Astrocyte of the cerebellum (primary cell): ENCODE results near the gene COX8C.

Source experiments
- DNase-seq: peaks from one replicate; pipeline ENCODE4 v3.0.0-alpha.2; 2011; ENCODE audit warnings: low read depth
- H3K4me3 ChIP-seq: 2 replicates; pipeline ENCODE4 v1.5.1; 2011; ENCODE audit warnings: mild to moderate bottlenecking, low read depth, low read length, moderate library complexity
- in situ Hi-C: cut with HindIII; loops from 2 replicates; pipeline ENCODE4 v1.10.0; 2017; ENCODE audit warnings: low sequenced_read_pairs
- TF ChIP-seq, protein P1 (sequence below): IDR thresholded peaks from 2 replicates; pipeline ENCODE4 v1.5.1; 2012; ENCODE audit warnings: low read length, low read depth, moderate library complexity, mild to moderate bottlenecking; ENCODE audit errors: missing control alignments

Gene COX8C, protein sequence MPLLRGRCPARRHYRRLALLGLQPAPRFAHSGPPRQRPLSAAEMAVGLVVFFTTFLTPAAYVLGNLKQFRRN

DNA sequence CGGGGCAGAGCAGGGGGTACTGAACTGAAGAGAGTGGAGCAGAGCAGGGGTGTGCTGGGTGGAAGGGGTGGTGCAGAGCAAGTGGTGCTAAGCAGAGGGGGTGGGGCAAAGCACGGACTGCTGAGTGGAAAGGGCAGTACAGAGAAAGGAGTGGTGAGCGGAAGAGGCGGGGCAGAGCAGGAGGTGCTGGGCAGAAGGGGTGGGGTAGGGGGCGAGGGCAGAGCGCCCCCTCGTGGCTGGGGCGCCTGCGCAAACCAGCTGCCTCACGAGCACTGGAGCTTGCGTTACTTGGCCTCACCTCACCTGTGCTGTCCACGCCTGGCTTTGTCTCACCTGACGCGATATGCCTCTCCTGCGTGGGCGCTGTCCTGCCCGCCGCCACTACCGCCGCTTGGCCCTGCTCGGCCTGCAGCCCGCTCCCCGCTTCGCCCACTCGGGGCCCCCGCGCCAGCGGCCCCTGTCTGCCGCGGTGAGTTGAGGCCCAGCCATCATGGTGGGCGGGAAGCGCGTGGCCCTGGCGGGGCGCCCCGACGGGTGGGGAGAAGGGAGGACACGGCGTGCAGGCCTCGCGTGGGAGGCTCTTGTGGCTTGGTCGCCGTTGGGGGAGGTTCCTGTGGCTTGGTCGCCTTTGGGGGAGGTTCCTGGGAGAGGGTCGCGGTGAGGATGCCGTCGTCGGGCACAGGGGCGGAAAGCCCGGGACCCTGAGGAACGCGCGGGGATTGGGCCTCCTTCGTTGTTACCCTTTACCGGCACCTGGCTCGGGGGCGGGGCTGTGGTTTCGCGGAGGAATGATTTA, at the start of gene COX8C:
Gene COX8C (plus strand): TSS at position 257 of the 796 bp plus-strand sequence. CDS start 87 bp downstream, at position 344.
- DNase-seq, result no peak
- in situ Hi-C loops, result no loop called here
- TF ChIP-seq, protein P1, sequence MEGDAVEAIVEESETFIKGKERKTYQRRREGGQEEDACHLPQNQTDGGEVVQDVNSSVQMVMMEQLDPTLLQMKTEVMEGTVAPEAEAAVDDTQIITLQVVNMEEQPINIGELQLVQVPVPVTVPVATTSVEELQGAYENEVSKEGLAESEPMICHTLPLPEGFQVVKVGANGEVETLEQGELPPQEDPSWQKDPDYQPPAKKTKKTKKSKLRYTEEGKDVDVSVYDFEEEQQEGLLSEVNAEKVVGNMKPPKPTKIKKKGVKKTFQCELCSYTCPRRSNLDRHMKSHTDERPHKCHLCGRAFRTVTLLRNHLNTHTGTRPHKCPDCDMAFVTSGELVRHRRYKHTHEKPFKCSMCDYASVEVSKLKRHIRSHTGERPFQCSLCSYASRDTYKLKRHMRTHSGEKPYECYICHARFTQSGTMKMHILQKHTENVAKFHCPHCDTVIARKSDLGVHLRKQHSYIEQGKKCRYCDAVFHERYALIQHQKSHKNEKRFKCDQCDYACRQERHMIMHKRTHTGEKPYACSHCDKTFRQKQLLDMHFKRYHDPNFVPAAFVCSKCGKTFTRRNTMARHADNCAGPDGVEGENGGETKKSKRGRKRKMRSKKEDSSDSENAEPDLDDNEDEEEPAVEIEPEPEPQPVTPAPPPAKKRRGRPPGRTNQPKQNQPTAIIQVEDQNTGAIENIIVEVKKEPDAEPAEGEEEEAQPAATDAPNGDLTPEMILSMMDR, result no peak
- H3K4me3 ChIP-seq, result no peak within 1 kb of the TSS

DNA sequence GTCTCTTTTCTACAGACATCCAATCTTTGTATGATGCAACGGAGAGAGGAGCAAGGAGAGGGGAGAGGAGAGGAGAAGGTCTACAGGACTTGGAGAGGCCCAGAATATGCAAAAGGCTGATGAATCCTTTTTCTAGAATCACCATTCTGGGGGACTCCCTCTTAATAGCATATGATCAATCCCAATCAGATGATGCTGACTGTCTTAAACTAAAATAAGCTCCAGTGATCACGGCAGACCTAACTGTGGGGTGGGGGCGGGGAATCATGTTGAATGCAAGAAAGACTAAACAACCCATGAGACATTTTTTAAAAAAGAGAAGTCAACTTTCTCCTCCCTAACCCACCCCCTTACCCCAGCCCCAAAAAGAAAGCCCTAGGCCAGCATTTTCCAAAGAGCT, 47.6 kb upstream of the COX8C start:
- DNase-seq, result no peak
- in situ Hi-C loops, result no loop called here
- no peak overlapping the region for H3K4me3 ChIP-seq
- TF ChIP-seq, protein P1, result no peak

DNA sequence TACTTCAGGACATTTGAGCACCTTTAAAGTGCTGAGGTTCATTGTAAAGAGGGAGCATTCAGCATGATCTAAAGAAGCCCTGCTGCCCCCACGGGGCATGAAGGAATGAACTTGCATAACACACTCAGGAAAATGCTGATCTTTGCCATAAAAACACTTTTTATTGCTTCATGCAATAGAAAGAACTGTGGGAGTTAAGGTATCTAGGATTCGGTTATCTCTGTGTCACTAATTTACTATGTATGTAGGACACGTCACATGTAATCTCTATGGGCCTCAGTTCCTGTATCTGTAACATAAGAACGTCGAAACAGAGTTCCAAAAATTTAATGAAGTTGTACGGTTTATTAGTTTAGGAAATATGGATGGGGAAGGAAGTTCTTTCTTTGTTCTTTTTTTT, 47.1 kb upstream of the COX8C start:
- no peak for DNase-seq
- TF ChIP-seq, protein P1, result no peak
- H3K4me3 ChIP-seq, result no peak overlapping the region
- in situ Hi-C loops, result no loop called here

DNA sequence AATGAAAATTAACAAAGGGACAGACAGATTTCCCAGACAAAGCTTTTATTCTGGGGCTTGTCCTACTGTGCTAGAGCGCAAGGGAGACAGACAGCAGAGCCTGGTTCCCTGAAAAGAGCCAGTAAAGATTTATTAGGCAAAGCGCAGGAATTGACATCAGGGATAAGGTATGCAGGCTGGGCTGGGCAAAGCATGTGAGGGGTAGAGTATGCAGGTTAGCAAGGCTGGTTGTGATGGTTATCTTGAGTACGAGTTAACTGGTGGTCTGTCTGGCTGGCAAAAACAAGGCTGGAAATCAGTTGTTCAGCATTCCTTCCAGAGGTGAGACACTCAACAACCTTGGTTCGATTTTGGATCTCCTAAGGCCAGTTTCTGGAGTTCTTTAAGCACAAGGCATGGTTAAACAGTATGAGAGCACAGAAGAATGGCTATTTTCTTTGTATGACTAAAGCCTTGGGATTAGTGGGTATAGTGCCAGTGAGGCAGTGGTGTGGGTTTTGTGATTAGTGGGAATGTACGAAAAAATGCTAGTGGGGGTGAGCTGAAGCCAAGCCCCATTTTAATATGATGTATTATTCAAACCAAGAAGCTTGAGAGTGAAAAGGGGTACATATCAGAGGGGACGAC, 45.0 kb upstream of the COX8C start:
- no peak for DNase-seq
- in situ Hi-C loops, result no loop called here
- no peak overlapping the region for H3K4me3 ChIP-seq
- TF ChIP-seq, protein P1, result no peak

DNA sequence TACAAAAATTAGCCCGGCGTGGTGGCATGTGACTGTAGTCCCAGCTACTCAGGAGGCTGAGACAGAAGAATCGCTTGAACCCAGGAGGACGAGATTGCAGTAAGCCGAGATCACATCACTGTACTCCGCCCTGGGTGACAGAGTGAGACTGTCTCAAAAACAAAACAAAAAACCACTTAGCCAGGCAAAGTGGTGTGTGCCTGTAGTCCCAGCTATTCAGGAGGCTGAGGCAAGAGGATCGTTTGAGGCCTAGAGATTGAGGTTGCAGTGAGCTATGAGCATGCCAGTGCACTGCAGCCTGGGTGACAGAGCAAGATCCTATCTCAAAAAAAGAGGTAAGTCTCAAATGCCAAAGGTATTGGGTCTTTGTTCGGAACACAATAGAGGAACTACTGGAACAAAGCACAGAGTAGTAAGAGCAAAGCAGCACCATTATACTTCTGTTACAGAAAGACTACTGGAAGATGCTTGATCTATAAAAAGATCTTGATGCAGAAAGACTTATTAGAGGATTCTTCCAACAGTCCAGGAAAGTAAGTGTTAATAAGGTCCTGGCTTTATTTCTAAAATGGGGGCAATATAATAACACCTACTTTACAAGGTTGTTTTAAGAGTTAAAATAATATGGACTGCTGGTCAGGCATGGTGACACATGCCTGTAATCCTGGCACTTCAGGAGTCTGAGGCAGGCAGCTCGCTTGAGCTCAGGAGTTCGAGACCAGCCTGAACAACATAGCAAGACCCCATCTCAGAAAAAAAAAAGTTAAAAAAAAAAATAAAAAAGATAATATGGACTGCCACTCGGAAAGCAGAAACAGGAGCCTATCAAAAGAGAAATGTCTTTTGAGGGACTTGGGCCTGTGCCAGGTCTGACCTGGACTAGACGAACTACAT, 44.0 kb upstream of the COX8C start:
- no peak for DNase-seq
- in situ Hi-C loops, result no loop called here
- TF ChIP-seq, protein P1, result no peak
- no peak overlapping the region for H3K4me3 ChIP-seq

DNA sequence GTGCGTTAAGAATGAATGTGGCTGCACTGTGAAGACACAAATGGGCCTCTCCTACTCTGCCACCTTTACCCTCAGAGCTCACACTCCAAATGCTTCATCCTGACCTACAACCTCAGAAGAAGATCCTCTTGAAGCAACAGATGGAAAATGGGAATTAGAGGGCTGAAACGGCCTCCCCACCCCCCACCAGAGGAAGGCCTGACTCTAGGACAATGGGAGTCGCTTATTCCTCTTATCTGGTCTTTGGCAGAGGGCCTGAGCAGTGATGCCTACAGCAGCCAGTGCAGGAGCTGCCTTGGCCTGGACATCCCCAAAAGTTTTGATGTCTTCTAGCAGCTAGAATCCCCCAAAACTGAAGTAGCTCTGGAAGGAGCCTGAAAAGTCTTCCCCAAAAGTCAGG, 43.3 kb upstream of the COX8C start:
- H3K4me3 ChIP-seq, result no peak overlapping the region
- in situ Hi-C loops, result no loop called here
- no peak for DNase-seq
- TF ChIP-seq, protein P1, result no peak
